HG02981 (cell line): Measurements from ENCODE around the gene ORM1.
"Not testable (repeated sequence)": the region's sequence is repeated elsewhere in the genome, so short reads cannot be mapped to it uniquely, and the experiment has no call there.

Source experiments
- ATAC-seq: cut with Tn5 transposase; IDR thresholded peaks from one replicate; pipeline ENCODE4 v1.9.1; 2021; ENCODE audit warnings: mild to moderate bottlenecking, moderate library complexity; ENCODE audit not compliant: unreplicated experiment

The ORM1 gene

DNA sequence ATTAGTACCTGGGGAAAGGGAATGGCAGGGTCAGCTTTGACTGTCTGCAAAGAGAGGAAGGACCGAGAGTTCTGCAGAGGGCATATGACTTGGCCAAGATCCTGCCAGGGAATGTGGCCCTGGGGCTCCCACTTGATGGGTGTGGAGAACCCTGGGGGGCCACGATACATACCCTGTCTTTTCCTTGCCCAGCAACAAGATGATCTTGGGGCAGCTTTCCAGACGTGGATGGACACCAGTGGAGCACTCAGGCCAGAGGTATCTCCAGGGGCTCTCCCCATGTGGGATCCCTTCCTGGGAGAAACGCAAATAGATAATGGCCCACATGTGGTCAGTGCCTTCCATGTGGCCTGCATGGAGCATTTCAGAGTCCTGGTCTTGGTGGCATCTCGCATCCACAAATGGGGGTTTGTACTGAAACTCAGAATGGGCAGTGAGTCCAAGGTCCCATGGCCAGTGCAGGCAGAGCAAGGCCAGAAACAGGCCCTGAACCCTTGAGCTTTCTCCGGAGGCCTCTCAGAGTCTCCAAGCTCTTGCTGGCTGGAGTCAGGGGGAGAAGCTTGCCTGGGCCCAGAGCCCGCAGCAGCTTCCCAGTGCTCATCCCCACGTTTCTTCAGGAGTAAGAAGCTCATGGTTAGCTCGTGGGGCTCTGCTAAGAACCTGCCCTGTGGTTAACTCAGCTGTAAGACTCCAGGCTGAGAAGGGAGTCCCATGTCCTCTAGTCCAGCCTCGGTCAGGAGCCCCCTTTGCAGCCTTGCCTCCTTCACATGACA, 18.3 kb upstream of the ORM1 start:
- no peak for ATAC-seq

- ATAC-seq, result no peak
Observed at GRCh38 chr9:114307899-114308267, 15.0 kb upstream of the ORM1 start.

- no peak for ATAC-seq
Observed at GRCh38 chr9:114308361-114308950, 14.4 kb upstream of the ORM1 start.

GRCh38 chr9:114309096-114309495, 13.8 kb upstream of the ORM1 start:
- no peak for ATAC-seq

- ATAC-seq, result no peak
Observed at GRCh38 chr9:114310471-114311450, 12.1 kb upstream of the ORM1 start.

DNA sequence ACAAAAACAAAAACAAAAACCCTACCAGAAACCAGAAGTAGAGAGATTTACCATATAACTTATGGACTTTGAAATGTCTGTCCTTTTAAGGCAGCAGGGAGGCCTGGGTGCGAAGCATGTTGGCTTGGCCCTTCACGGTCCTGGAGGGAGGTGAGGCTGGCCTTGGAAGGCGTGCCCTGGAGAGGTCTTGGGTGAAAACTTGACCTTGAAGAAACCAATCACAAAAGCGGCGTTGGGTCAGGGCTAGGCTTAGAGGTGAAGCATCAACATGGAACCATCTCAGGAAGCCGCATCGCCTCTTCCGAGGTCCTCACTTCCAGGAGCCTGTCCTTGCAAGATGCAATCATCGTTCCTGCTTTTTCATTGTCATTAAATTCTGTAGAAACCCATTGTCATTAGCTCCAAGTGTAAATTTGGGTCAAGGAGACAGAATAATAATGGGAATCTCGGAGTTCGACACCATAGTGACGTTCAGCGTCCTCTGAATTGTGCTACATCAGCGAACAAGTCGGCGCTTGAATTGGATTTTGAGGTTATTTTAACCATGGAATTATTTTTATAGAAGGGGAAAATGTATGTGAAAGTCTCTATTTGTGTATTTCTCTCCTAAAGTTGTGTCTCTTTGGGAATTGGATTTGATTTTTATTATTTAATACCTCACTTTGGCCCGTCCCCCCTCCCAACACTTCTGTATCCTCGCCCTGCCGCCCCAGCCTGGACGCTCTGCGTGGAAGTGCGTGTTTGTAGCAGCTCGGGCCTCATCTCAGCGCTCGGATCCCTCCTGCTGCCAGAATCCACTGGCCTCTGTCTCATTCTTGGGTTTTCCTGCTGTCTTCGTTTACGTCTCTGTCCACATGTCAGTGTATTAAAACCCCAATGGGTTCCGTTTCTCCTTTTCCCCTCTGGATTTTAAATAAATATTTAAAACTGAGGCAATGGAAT, 11.1 kb upstream of the ORM1 start:
- ATAC-seq, result no peak

DNA sequence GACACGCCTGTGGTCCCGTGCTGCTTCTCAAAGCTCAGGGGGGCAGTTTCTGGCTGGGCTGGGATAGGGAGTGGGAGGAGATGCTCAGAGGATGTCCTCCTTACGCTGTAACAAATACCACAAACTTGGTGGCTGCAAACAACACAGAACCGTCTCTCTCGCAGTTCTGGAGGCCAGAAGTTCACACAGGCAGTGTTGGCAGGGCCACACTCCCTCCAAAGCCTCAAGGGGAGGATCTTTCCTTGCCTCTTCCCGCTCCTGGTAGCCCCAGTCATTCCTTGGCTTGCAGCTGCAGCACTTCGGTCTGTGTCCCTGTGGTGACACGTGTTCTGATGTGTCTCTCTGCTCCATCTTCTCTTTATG, 10.4 kb upstream of the ORM1 start:
- ATAC-seq, result no peak

GRCh38 chr9:114313186-114313585, 9.7 kb upstream of the ORM1 start:
- no peak for ATAC-seq

- no peak for ATAC-seq
Observed at GRCh38 chr9:114314256-114314867, 8.5 kb upstream of the ORM1 start.

DNA sequence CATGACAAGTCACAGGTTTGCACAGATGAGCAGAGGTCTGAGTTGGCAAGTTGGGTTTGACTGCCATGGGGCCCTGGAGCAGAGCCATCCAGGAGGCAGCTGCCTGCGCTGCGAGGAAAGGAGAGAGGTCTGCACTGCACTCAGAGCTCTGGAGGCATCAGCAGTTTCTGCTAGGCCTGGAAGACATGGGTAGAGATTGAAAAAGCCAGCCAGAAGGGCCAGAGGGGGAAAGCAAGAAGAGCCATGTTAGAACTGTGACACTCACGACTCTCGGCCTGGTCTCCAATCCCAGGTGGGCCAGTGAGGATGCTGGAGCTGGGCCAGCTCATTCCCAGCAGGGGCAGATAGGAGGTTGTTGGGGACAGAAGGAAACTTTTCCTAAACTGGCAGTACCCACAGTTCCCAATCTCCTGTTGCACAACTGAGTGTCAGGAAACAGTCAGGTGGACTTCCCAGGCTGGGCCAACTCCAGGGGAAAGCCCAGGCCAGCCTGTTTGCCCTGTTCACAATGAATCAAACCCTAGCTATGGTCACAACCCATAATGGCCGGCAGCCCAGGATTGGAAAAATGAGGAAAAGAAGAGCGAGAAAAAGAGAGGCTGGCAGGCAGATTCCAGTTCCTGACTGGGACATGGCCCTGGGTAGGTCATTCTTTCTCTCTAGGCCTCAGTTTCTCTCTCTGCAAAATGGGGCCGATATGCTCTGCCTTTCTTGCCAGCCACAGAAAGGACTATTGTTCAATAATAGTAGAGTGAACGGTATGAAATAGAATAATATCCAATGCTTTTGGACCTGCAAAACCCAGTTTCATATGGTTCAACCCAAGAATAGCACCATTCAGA, 7.8 kb upstream of the ORM1 start:
- no peak for ATAC-seq

DNA sequence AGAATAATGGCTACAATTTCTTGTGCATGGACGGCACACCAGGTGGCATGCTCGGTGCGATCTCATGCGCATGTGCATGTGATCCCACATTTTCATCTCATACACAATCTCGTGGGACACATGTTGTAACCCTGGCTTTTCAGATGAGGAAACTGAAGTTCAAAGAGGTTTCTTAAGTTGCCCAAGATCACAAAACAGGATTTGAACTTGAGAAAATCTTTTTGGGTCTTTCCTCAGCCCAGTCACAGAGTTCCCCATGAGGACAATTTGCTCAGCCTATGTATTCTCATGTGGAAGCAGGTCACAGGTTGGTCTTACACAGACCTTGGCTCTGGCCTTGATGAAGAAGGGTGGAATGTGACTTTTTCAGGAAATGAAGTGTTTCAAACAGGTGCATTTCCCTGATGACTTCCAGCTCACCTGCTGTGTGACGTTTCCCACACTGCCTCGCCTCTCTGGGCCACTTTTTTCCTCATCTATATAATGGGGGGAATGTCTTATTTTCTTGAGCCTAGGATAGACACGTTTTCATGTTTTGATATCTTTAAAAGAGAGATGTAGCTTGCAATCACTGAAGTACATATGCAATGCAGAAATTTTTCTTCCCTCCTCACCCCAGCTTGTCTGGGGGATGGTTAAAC, 7.1 kb upstream of the ORM1 start:
- no peak for ATAC-seq

DNA sequence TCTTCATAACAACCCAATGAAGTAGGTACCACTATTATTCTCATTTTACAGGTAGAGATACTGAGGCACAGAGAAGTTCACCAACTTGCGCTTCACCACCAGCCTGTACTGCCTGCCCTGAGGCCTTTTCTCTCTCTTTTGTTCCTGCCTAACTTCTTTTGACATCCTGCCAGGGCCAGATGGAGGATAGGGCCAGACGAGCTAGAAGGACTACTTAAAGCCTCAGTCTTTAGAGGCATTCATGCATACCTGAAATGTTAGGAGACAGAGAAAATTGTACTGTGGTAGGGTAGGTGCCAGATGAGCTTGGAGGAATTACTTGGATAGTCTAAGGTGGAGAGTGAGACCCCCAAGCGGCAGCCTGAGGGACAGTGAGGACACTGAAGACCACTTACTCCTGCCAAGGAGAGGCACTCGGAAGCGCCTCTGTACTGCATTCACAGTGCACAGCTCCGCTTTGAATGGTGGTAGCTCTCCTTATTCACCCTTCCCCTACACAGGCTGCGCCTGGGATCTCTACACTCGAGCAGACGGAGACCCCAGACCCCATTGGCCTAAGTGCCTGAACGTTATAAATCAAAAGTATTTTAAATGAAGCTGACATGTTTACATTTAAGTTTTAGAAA, 6.2 kb upstream of the ORM1 start:
- ATAC-seq, result no peak

DNA sequence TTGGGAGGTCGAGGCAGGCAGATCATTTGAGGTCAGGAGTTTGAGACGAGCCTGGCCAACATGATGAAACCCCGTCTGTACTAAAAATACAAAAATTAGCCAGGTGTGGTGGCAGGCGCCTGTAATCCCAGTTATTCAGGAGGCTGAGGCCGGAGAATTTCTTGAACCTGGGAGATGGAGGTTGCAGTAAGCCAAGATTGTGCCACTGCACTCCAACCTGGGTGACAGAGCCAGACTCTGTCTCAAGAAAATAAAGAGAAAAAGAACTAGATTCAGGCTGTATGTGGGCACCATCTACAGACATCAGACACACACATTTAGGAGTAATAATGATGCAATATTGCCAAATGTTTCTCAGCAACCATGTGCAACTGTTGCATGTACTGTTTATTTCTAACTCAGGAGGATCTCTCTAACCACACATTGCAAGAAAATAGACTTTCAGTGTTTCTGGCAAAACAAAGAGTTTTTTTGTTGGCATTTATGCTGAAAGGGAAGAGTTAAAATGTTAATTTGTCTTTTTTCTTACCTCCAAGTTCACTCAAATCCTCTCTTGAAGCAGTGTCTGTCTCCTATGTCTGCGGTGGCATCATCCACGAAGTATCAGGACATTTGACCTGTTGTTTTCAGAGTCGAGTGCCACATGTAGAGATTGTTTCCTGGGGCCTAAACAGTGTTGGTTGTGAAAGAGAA, 5.1 kb upstream of the ORM1 start:
- ATAC-seq, result no peak

DNA sequence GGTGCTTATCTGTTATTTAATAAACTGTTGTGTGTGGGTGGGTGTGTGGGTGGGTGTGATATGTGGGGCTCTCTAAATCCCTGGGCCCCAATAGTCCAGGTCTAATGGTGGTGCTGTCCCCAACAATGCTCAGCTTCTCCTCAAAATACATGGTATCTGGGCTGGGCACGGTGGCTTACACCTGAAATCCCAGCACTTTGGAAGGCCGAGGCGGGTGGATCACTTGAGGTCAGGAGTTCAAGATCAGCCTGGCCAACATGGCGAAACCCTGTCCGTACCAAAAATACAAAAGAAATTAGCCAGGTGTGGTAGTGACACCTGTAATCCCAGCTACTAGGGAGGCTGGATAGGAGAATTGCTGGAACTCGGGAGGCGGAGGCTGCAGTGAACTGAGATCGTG, 4.5 kb upstream of the ORM1 start:
- no peak for ATAC-seq

DNA sequence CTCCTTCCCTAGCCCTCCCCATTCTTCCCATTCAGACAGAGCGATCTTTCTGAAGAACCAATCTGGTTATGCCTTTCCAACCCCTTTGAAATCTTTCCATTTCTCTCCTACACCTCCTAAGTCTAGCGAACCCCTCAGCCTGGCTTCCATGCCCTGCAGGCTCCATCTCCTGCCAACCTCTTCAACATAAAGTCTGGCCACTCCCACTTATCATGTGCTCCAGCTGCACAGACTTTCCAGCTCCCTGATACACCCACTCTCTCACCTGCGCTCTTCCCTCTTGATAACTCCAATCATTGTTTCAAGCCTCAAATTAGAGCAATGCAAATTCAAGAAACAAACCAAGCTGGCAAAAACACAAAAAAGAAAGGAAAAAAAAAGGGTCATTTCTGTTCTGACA, 3.8 kb upstream of the ORM1 start:
- no peak for ATAC-seq

DNA sequence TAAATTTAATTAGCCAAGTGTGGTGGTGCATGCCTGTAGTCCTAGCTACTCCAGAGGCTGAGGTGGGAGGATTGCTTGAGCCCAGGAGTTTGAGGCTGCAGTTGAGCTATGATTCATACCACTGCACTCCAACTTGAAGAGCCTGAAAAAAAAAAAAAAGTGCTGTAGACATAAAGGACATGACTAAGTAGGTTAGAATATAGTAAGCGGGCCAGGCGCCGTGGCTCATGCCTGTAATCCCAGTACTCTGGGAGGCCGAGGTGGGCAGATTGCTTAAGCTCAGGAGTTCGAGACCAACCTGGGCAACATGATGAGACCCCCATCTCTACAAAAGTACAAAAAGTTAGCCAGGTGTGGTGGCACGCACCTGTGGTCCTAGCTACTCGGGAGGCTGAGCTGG, 2.2 kb upstream of the ORM1 start:
- not testable (repeated sequence) for ATAC-seq

GRCh38 chr9:114321759-114322158, 1.1 kb upstream of the ORM1 start:
- ATAC-seq, result no peak
